ENCODE measurements around the gene ZDHHC7. TPM values are rescaled to one million over a fixed set of nuclear protein-coding genes. Genes with fewer than 3 reads are reported as not detected.
"Not testable (repeated sequence)": the region's sequence is repeated elsewhere in the genome, so short reads cannot be mapped to it uniquely, and the experiment has no call there.

ZDHHC7 gene
- total RNA-seq, 1 donor from 2014 or later, result 59.2 TPM

DNA sequence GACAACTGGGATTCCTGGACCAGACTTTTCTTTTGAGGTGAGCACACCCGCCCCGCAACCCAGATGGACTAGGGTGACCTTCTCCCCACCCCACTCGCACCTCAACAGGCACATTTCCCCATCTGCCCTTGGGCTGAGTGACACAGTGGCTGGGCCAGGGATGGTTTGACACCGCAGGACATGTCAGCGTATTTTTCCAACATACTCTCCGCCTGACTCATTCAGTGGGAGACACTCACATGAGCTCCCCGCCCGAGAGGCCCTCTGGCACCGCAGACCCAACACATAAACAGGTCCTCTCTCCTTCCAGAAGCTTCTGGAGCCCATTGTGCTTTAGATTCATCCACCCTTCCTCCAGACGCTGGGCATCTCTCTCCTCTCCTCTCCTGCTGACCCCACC is 69.4 kb downstream of the ZDHHC7 start:
- Histone ChIP-seq H3K27me3 (ENCODE audit: insufficient read depth, low read length) (no peaks in the 10 kb centered on the region), H3K79me2 (ENCODE audit: insufficient read depth, low read length) (no peaks in the 10 kb centered on the region), H3K4me1 (ENCODE audit: insufficient read depth, low read length) (peaks cover 9% of the 10 kb centered on the region), H3K9ac (ENCODE audit: low read length) (no peak overlapping the region), H3K4me3 (ENCODE audit: insufficient read depth, low read depth, low read length) (no peak overlapping the region), H3K27ac (ENCODE audit: low read depth, low read length) (no peak overlapping the region), H3K4me2 (ENCODE audit: low read length) (peak overlapping the region; percentile 34), H3K36me3 (ENCODE audit: insufficient read depth, low read length) (no peaks in the 10 kb centered on the region), H4K20me1 (ENCODE audit: insufficient read depth, low read length) (no peaks in the 10 kb centered on the region), H3K9me3 (ENCODE audit: insufficient read depth, low read depth, low read length) (no peaks in the 10 kb centered on the region), H2AFZ (ENCODE audit: low read depth, low read length) (peak overlapping the region; percentile 11)
- FAIRE-seq, result peak; percentile 26
- H3K4me1 Mint-ChIP-seq (ENCODE audit: low read depth, unreplicated experiment), result peaks cover 3% of the 10 kb centered on the region
- no peak for TF ChIP-seq CTCF (IDR thresholded peaks at IDR 0.05; ENCODE audit: insufficient read depth, low read depth, low read length)
- no peak for TF ChIP-seq EZH2 (IDR thresholded peaks at IDR 0.05; ENCODE audit: insufficient read depth, low read length)
- H3K27ac Mint-ChIP-seq (ENCODE audit: unreplicated experiment), result no peak overlapping the region
- H3K36me3 Mint-ChIP-seq (ENCODE audit: low read depth, unreplicated experiment), result peaks cover 4% of the 10 kb centered on the region
- peaks cover 14% of the 10 kb centered on the region for H3K9me3 Mint-ChIP-seq (ENCODE audit: unreplicated experiment)
- DNase-seq (ENCODE audit: low read depth), result peak; percentile 80
- H3K27me3 Mint-ChIP-seq (ENCODE audit: low read depth, unreplicated experiment), result peaks cover 21% of the 10 kb centered on the region
- H3K4me3 Mint-ChIP-seq (ENCODE audit: unreplicated experiment), result no peak overlapping the region

GRCh38 chr16:84940670-84941551 is 70.4 kb downstream of the ZDHHC7 start:
- H3K27ac ChIP-seq (ENCODE audit: low read depth, low read length), result no peak overlapping the region

GRCh38 chr16:84938616-84939015 is 72.7 kb downstream of the ZDHHC7 start:
- not testable (repeated sequence) for H3K4me1 ChIP-seq (ENCODE audit: insufficient read depth, low read length)

More at GRCh38 chr16:84940670-84941551, 70.4 kb downstream of the ZDHHC7 start:
- Histone ChIP-seq H4K20me1 (ENCODE audit: insufficient read depth, low read length) (no peaks in the 10 kb centered on the region), H2AFZ (ENCODE audit: low read depth, low read length) (no peak overlapping the region), H3K4me3 (ENCODE audit: insufficient read depth, low read depth, low read length) (no peak overlapping the region), H3K27me3 (ENCODE audit: insufficient read depth, low read length) (no peaks in the 10 kb centered on the region), H3K36me3 (ENCODE audit: insufficient read depth, low read length) (no peaks in the 10 kb centered on the region), H3K4me1 (ENCODE audit: insufficient read depth, low read length) (peaks cover 9% of the 10 kb centered on the region), H3K9me3 (ENCODE audit: insufficient read depth, low read depth, low read length) (no peaks in the 10 kb centered on the region), H3K4me2 (ENCODE audit: low read length) (no peak overlapping the region), H3K9ac (ENCODE audit: low read length) (no peak overlapping the region), H3K79me2 (ENCODE audit: insufficient read depth, low read length) (no peaks in the 10 kb centered on the region)
- TF ChIP-seq CTCF (IDR thresholded peaks at IDR 0.05; ENCODE audit: insufficient read depth, low read depth, low read length) (no peak), EZH2 (IDR thresholded peaks at IDR 0.05; ENCODE audit: insufficient read depth, low read length) (no peak)
- no peak for FAIRE-seq
- peaks cover 14% of the 10 kb centered on the region for H3K9me3 Mint-ChIP-seq (ENCODE audit: unreplicated experiment)
- H3K27me3 Mint-ChIP-seq (ENCODE audit: low read depth, unreplicated experiment), result peaks cover 21% of the 10 kb centered on the region
- no peak for DNase-seq (ENCODE audit: low read depth)
- H3K27ac Mint-ChIP-seq (ENCODE audit: unreplicated experiment), result no peak overlapping the region
- H3K4me1 Mint-ChIP-seq (ENCODE audit: low read depth, unreplicated experiment), result peaks cover 3% of the 10 kb centered on the region
- no peak overlapping the region for H3K4me3 Mint-ChIP-seq (ENCODE audit: unreplicated experiment)
- H3K36me3 Mint-ChIP-seq (ENCODE audit: low read depth, unreplicated experiment), result peaks cover 4% of the 10 kb centered on the region

More at GRCh38 chr16:84938616-84939015, 72.7 kb downstream of the ZDHHC7 start:
- not testable (repeated sequence) for H3K27ac Mint-ChIP-seq (ENCODE audit: unreplicated experiment); H3K27ac ChIP-seq (ENCODE audit: low read depth, low read length); H3K9me3 ChIP-seq (ENCODE audit: insufficient read depth, low read depth, low read length); H3K4me3 ChIP-seq (ENCODE audit: insufficient read depth, low read depth, low read length); FAIRE-seq; H2AFZ ChIP-seq (ENCODE audit: low read depth, low read length); DNase-seq (ENCODE audit: low read depth); H3K4me2 ChIP-seq (ENCODE audit: low read length); H3K4me1 Mint-ChIP-seq (ENCODE audit: low read depth, unreplicated experiment); H3K36me3 ChIP-seq (ENCODE audit: insufficient read depth, low read length); H3K27me3 ChIP-seq (ENCODE audit: insufficient read depth, low read length); H4K20me1 ChIP-seq (ENCODE audit: insufficient read depth, low read length); H3K9ac ChIP-seq (ENCODE audit: low read length); H3K36me3 Mint-ChIP-seq (ENCODE audit: low read depth, unreplicated experiment); H3K79me2 ChIP-seq (ENCODE audit: insufficient read depth, low read length); H3K4me3 Mint-ChIP-seq (ENCODE audit: unreplicated experiment)
- H3K27me3 Mint-ChIP-seq (ENCODE audit: low read depth, unreplicated experiment), result peaks cover 21% of the 10 kb centered on the region
- peaks cover 11% of the 10 kb centered on the region for H3K9me3 Mint-ChIP-seq (ENCODE audit: unreplicated experiment)

Measured in astrocyte (in vitro differentiated cells and primary cell).